NB4 (cell line): ENCODE results near the gene CTDSPL.

Source experiments
- DNase-seq: peaks from one replicate; pipeline ENCODE4 v3.0.0; 2010; ENCODE audit warnings: low read depth
- H3K4me3 ChIP-seq: one replicate; pipeline ENCODE4 v1.5.1; 2011; ENCODE audit warnings: mild to moderate bottlenecking, low read depth, low read length, moderate library complexity
- CTCF ChIP-seq: IDR thresholded peaks from one replicate; pipeline ENCODE4 v1.5.1; 2012; ENCODE audit warnings: low read depth, low read length
- MAX ChIP-seq: IDR thresholded peaks from 2 replicates; pipeline ENCODE4 v1.6.1; 2011; ENCODE audit warnings: low read depth, low read length
- MYC ChIP-seq: IDR thresholded peaks from 2 replicates; pipeline ENCODE4 v1.6.1; 2011; ENCODE audit warnings: low read depth, low read length
- POLR2A ChIP-seq: IDR thresholded peaks from 2 replicates; pipeline ENCODE4 v1.6.1; 2011; ENCODE audit warnings: mild to moderate bottlenecking; ENCODE audit not compliant: insufficient read length; ENCODE audit errors: extremely low read depth

CTDSPL gene

GRCh38 chr3:37899711-37900306, 38.1 kb downstream of the CTDSPL start:
- TF ChIP-seq POLR2A: no peak
- H3K4me3 ChIP-seq: no peak overlapping the region
- no peak for DNase-seq

GRCh38 chr3:37901721-37902120, 40.0 kb downstream of the CTDSPL start:
- H3K4me3 ChIP-seq: no peak overlapping the region
- TF ChIP-seq MYC: no peak
- no peak for TF ChIP-seq MAX
- DNase-seq: no peak

DNA sequence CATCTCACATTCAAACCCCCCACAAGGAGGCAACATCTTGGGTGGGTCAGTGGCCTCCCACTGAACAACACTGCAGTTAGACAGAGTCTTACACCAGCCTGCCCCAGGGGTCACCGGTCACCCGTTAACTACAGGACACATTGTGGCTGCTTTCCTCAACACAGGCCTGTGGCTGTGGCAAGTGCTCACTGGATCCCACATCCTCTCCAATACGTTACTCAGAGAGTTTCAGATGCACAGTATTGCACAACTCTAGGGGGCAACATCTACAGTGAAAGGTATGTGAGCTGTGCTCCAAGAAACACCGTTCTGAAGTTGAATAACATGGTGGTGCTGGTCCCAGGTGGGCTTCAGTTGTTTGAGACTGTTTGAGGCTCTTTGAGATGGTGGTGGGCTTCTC, 41.0 kb downstream of the CTDSPL start:
- TF ChIP-seq MAX (no peak), MYC (no peak), POLR2A (no peak)
- no peak overlapping the region for H3K4me3 ChIP-seq
- peak; percentile 40 for DNase-seq

DNA sequence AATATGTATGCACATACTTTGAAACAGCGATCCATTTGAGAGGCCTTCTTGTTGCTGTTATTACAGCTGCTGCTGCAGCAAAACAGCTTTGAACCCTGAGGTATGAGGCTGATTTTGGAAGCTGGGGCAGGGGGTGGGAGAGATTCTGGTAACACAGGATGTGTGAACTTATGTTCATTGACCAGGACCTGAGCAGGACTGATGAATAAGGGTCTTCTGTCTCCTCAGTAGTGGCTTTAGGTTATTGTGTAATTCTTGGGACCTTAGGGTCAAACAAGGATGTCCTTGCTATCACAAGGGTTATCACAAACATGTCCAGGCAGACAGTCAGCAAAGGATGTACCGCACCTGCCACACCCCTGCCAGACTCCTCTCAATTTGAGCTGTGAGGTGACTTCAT, 41.6 kb downstream of the CTDSPL start:
- TF ChIP-seq MAX (no peak), POLR2A (no peak), CTCF (no peak), MYC (no peak)
- no peak for DNase-seq

GRCh38 chr3:37903734-37904133, 42.1 kb downstream of the CTDSPL start:
- TF ChIP-seq MYC (no peak), POLR2A (no peak), MAX (no peak), CTCF (no peak)
- no peak for DNase-seq
- H3K4me3 ChIP-seq: no peak overlapping the region

More for the DNA sequence above, 41.6 kb downstream of the CTDSPL start:
- no peak overlapping the region for H3K4me3 ChIP-seq

DNA sequence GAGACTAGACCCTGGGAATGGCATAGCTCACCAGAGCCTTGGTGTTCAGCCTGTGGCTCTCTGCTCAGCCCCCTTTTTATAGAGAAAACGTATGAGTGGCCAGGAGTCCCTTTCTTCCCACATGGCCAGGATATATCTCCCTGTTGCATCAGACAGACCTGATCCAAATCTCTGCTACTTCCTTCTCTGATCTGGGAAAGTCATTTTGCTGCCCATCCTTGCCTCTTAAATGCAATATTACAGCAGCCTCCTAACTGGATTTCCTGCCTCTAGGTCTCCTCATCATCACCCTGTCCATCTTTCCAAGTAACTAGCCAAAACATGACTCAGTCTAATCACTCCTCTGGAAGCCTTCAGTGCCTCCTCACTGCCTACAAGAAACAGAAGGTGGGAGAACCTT, 42.9 kb downstream of the CTDSPL start:
- TF ChIP-seq POLR2A (no peak), MYC (no peak), MAX (no peak), CTCF (no peak)
- no peak overlapping the region for H3K4me3 ChIP-seq
- DNase-seq: no peak

DNA sequence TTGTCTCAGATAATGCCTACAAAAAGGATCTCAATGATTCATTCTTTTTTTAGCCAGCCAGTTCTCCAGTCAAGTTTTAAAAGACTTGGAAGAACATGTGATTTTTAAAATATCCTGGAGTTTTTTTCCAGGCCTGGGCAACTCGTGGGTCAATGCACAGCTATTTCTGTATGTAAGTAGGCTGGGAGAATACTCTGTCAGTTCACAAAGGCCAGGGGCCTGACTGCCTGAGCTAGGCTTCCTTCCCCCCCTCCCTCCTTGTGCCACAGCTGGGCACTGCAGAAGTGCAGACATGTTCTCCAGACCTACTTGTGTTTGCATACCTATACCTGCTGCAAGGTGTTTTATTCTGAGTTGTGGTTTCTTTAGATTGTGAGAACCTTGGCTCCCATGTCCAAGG, 43.7 kb downstream of the CTDSPL start:
- DNase-seq: no peak
- H3K4me3 ChIP-seq: no peak overlapping the region
- TF ChIP-seq CTCF (no peak), MYC (no peak), MAX (no peak), POLR2A (no peak)
